AG04449 (cell line): ENCODE data around the gene SCTR.

Experiments
- CTCF ChIA-PET: fragments of 350-600 bp; formaldehyde crosslinking; extraction: SDS; loops from one replicate; lab custom pipeline; 2021; ENCODE audit warnings: antibody characterized with exemption; lab: Yijun Ruan, JAX
- POLR2A ChIA-PET: fragments of 400-600, 350-600 bp; formaldehyde crosslinking; extraction: SDS; loops from one replicate; lab custom pipeline; 2020; ENCODE audit warnings: antibody characterized with exemption, inconsistent platforms; lab: Yijun Ruan, JAX
- DNase-seq: peaks from one replicate; pipeline ENCODE4 v3.0.0-alpha.2; 2010; ENCODE audit warnings: low read depth, low spot score
- H3K4me3 ChIP-seq: 2 replicates; pipeline ENCODE4 v1.5.1; 2011; ENCODE audit warnings: low read depth, mild to moderate bottlenecking, control low read depth, low read length
- CTCF ChIP-seq: IDR thresholded peaks from one replicate; pipeline ENCODE4 v1.5.1; 2011; ENCODE audit warnings: mild to moderate bottlenecking, moderate library complexity, low read length, control low read depth, inconsistent platforms; ENCODE audit not compliant: insufficient read depth; ENCODE audit errors: missing control alignments

The SCTR gene

GRCh38 chr2:119476301-119477112 is 47.8 kb downstream of the SCTR start:
- CTCF ChIA-PET, result interaction anchor here (0.9 to 8.5 kb wide), 26 partner anchors 9 to 595 kb away, joined by 3 to 161 read pairs (median 5); no protein-coding TSS in a partner anchor
- H3K4me3 ChIP-seq, result no peak overlapping the region
- POLR2A ChIA-PET, result no interaction called here
- TF ChIP-seq CTCF, result peak; percentile 93
- DNase-seq, result no peak

- TF ChIP-seq CTCF, result no peak
- no peak overlapping the region for H3K4me3 ChIP-seq
- CTCF ChIA-PET, result interaction anchor here (0.7 to 8.5 kb wide), 24 partner anchors 10 to 595 kb away, joined by 3 to 161 read pairs (median 6); no protein-coding TSS in a partner anchor
- POLR2A ChIA-PET, result no interaction called here
- DNase-seq, result no peak
These were observed 48.4 kb downstream of the SCTR start for GRCh38 chr2:119475857-119476244.

- H3K4me3 ChIP-seq, result no peak overlapping the region
- ChIA-PET CTCF (interaction anchor here (0.7 to 8.5 kb wide), 20 partner anchors 9 to 594 kb away, joined by 3 to 161 read pairs (median 6); no protein-coding TSS in a partner anchor), POLR2A (no interaction called here)
- no peak for TF ChIP-seq CTCF
- DNase-seq, result no peak
These were observed 48.9 kb downstream of the SCTR start for GRCh38 chr2:119475225-119475856.

GRCh38 chr2:119474371-119475224 is 49.7 kb downstream of the SCTR start:
- TF ChIP-seq CTCF, result no peak
- CTCF ChIA-PET, result interaction anchor here (0.9 to 8.5 kb wide), 6 partner anchors 8 to 593 kb away, joined by 3 to 161 read pairs (median 30); no protein-coding TSS in a partner anchor
- H3K4me3 ChIP-seq, result no peak overlapping the region
- DNase-seq, result no peak
- POLR2A ChIA-PET, result no interaction called here

GRCh38 chr2:119473621-119474370 is 50.5 kb downstream of the SCTR start:
- ChIA-PET POLR2A (no interaction called here), CTCF (interaction anchor here (2.9 to 8.5 kb wide), 4 partner anchors 8 to 254 kb away, joined by 15 to 161 read pairs (median 34); no protein-coding TSS in a partner anchor)
- no peak for TF ChIP-seq CTCF
- no peak overlapping the region for H3K4me3 ChIP-seq
- DNase-seq, result no peak
